DMS53 treated with DMSO at 0.1 percent for 48 hours (cell line): ENCODE results near the gene ACCS.
A peak's percentile ranks its signal among the peaks of the same experiment; 100 is the strongest.

Source experiments
- DNase-seq: peaks from one replicate; lab custom pipeline; 2025; ENCODE audit not compliant: unreplicated experiment; lab: John Stamatoyannopoulos, UW

The ACCS gene

GRCh38 chr11:44085330-44085729, 19.3 kb downstream of the ACCS start:
- DNase-seq = no peak

- no peak for DNase-seq
Measured at GRCh38 chr11:44088377-44088776, 22.3 kb downstream of the ACCS start.

GRCh38 chr11:44088871-44089270, 22.8 kb downstream of the ACCS start:
- no peak for DNase-seq

GRCh38 chr11:44090539-44090938, 24.5 kb downstream of the ACCS start:
- DNase-seq = no peak

- peak; percentile 59 for DNase-seq
Measured at GRCh38 chr11:44094260-44094868, 28.3 kb downstream of the ACCS start.

GRCh38 chr11:44095506-44096359, 29.7 kb downstream of the ACCS start, which contains the start of gene EXT2:
TSS of gene EXT2 (plus strand) at chr11:44095678. CDS start at chr11:44107713, 12,035 bp downstream.
- DNase-seq = peak; percentile 59

GRCh38 chr11:44096360-44097185, 30.5 kb downstream of the ACCS start:
- no peak for DNase-seq

GRCh38 chr11:44097821-44098220, 31.8 kb downstream of the ACCS start:
- no peak for DNase-seq

GRCh38 chr11:44101098-44101497, 35.0 kb downstream of the ACCS start:
- DNase-seq = no peak

GRCh38 chr11:44104481-44105294, 38.6 kb downstream of the ACCS start:
- DNase-seq = no peak

- DNase-seq = no peak
Measured at GRCh38 chr11:44108260-44108659, 42.2 kb downstream of the ACCS start.

- peak; percentile 8 for DNase-seq
Measured at GRCh38 chr11:44110231-44110679, 44.2 kb downstream of the ACCS start.

- no peak for DNase-seq
Measured at GRCh38 chr11:44112091-44112821, 46.2 kb downstream of the ACCS start.

GRCh38 chr11:44113018-44113417, 46.9 kb downstream of the ACCS start:
- DNase-seq = no peak

GRCh38 chr11:44113572-44113971, 47.5 kb downstream of the ACCS start:
- DNase-seq = no peak

GRCh38 chr11:44116234-44116830, 50.3 kb downstream of the ACCS start:
- no peak for DNase-seq

- DNase-seq = no peak
Measured at GRCh38 chr11:44120169-44120568, 54.1 kb downstream of the ACCS start.

- DNase-seq = no peak
Measured at GRCh38 chr11:44125598-44125997, 59.5 kb downstream of the ACCS start.

GRCh38 chr11:44126304-44126703, 60.2 kb downstream of the ACCS start:
- DNase-seq = no peak

- no peak for DNase-seq
Measured at GRCh38 chr11:44127130-44127529, 61.1 kb downstream of the ACCS start.
